H1 (cell line): ENCODE results near the gene SKOR2. TPM values are rescaled to one million over a fixed set of nuclear protein-coding genes. Genes with fewer than 3 reads are reported as not detected.
"Not testable (repeated sequence)": the region's sequence is repeated elsewhere in the genome, so short reads cannot be mapped to it uniquely, and the experiment has no call there.

Experiments
- CTCF ChIA-PET: fragments of 300-600 bp; sonication (Branson Sonifier 250); formaldehyde crosslinking; loops from one replicate; lab custom pipeline; 2021; ENCODE audit not compliant: partially characterized antibody; lab: Charles Lee
- POLR2A ChIA-PET: fragments of 300-600 bp; sonication (Branson Sonifier 250); formaldehyde crosslinking; loops from one replicate; lab custom pipeline; 2021; ENCODE audit warnings: inconsistent platforms; ENCODE audit not compliant: partially characterized antibody; lab: Charles Lee
- DNase-seq, 2 experiments: peaks; one replicate each; pipeline versions ENCODE4 v3.0.0 to v3.0.0-alpha.2; 2010 to 2022; ENCODE audit warnings: low spot score in 2 of 2, low read depth in 1 of 2, mixed read lengths in 1 of 2
- FAIRE-seq: peaks from 2 replicates; lab custom pipeline; 2011; peaks lifted over from hg19 to GRCh38; lab: Jason Lieb, UNC
- H2AFZ ChIP-seq: 2 replicates; pipeline ENCODE4 v1.8.1; 2012; ENCODE audit warnings: low read length, inconsistent platforms
- H2AK5ac ChIP-seq: 2 replicates; pipeline ENCODE4 v1.6.1; 2013; ENCODE audit warnings: low read depth, low read length
- H2BK120ac ChIP-seq: replicated peaks from 2 replicates; pipeline ENCODE3; 2013; ENCODE audit warnings: low read depth, low read length, inconsistent platforms
- H2BK12ac ChIP-seq: 2 replicates; pipeline ENCODE4 v1.6.1; 2013; ENCODE audit warnings: low read depth, low read length
- H2BK15ac ChIP-seq: 2 replicates; pipeline ENCODE4 v1.6.1; 2013; ENCODE audit warnings: low read length
- H2BK20ac ChIP-seq: 2 replicates; pipeline ENCODE4 v1.6.1; 2013; ENCODE audit warnings: low read length
- H2BK5ac ChIP-seq: 2 replicates; pipeline ENCODE4 v1.6.1; 2013; ENCODE audit warnings: low read depth, low read length
- H3K14ac ChIP-seq: 2 replicates; pipeline ENCODE4 v1.6.1; 2013; ENCODE audit warnings: inconsistent platforms; ENCODE audit not compliant: insufficient read length
- H3K18ac ChIP-seq: 2 replicates; pipeline ENCODE4 v1.6.1; 2013; ENCODE audit warnings: low read length; ENCODE audit errors: extremely low read depth
- H3K23ac ChIP-seq: 2 replicates; pipeline ENCODE4 v1.6.1; 2013; ENCODE audit warnings: inconsistent platforms; ENCODE audit not compliant: insufficient read length
- H3K23me2 ChIP-seq: 2 replicates; pipeline ENCODE4 v1.6.1; 2013; ENCODE audit warnings: low read depth, low read length
- H3K27ac ChIP-seq: 2 replicates; pipeline ENCODE4 v1.6.1; 2011; ENCODE audit warnings: low read depth, low read length, inconsistent platforms
- H3K27me3 ChIP-seq, 4 experiments: replicated peaks in 1 of 4; 1 replicate in 1 of 4; 2 replicates in 3 of 4; pipeline versions ENCODE4 v1.6.1 to v1.8.1; 2011 to 2013; ENCODE audit warnings: low read length in 3 of 4, mild to moderate bottlenecking in 3 of 4, inconsistent platforms in 2 of 4, mixed read lengths in 2 of 4, moderate library complexity in 1 of 4; ENCODE audit not compliant: control insufficient read depth in 3 of 4, insufficient read depth in 3 of 4; ENCODE audit errors: extremely low read depth in 1 of 4
- H3K36me3 ChIP-seq, 4 experiments: 2 replicates each; pipeline versions ENCODE4 v1.6.1 to v1.8.1; 2011 to 2013; ENCODE audit warnings: mild to moderate bottlenecking in 4 of 4, low read length in 3 of 4, moderate library complexity in 2 of 4, control low read depth in 1 of 4, inconsistent platforms in 1 of 4; ENCODE audit not compliant: insufficient read depth in 4 of 4, control insufficient read depth in 2 of 4
- H3K4ac ChIP-seq: replicated peaks from 2 replicates; pipeline ENCODE3; 2013; ENCODE audit warnings: low read length, low read depth, mixed read lengths, inconsistent platforms; ENCODE audit not compliant: insufficient read length
- H3K4me1 ChIP-seq, 4 experiments: replicated peaks in 1 of 4; 1 replicate in 1 of 4; 2 replicates in 3 of 4; pipeline versions ENCODE4 v1.6.1 to v1.8.1; 2011 to 2013; ENCODE audit warnings: low read length in 3 of 4, inconsistent platforms in 2 of 4, mixed read lengths in 1 of 4; ENCODE audit not compliant: insufficient read depth in 4 of 4, control insufficient read depth in 3 of 4
- H3K4me2 ChIP-seq, 2 experiments: 2 replicates each; pipeline versions ENCODE4 v1.6.1 to v1.8.1; 2011 to 2013; ENCODE audit warnings: low read depth in 2 of 2, low read length in 2 of 2, control low read depth in 1 of 2, inconsistent platforms in 1 of 2, mild to moderate bottlenecking in 1 of 2; ENCODE audit not compliant: insufficient read depth in 1 of 2
- H3K4me3 ChIP-seq, 4 experiments: fragments of 200-600, 300-600 bp in 1 of 4; sonication (generic), shearing (Covaris generic), sonication (Bioruptor Twin) in 1 of 4; 2 replicates each; pipeline versions ENCODE4 v1.5.1 to v1.8.1; 2011 to 2016; ENCODE audit warnings: low read length in 4 of 4, low read depth in 3 of 4, control low read depth in 2 of 4, inconsistent platforms in 2 of 4, mild to moderate bottlenecking in 2 of 4, mixed read lengths in 1 of 4, moderate library complexity in 1 of 4; ENCODE audit not compliant: insufficient read depth in 2 of 4; ENCODE audit errors: extremely low read depth in 1 of 4
- H3K56ac ChIP-seq: replicated peaks from 2 replicates; pipeline ENCODE3; 2013; ENCODE audit warnings: low read depth, mild to moderate bottlenecking, mixed read lengths, low read length, inconsistent platforms; ENCODE audit not compliant: insufficient read length
- H3K79me1 ChIP-seq: 2 replicates; pipeline ENCODE4 v1.6.1; 2013; ENCODE audit warnings: low read depth, low read length, control low read depth
- H3K79me2 ChIP-seq, 2 experiments: 2 replicates each; pipeline versions ENCODE4 v1.6.1 to v1.8.1; 2012 to 2013; ENCODE audit warnings: low read length in 2 of 2, mild to moderate bottlenecking in 2 of 2, inconsistent platforms in 1 of 2; ENCODE audit not compliant: insufficient read depth in 2 of 2, control insufficient read depth in 1 of 2
- H3K9ac ChIP-seq, 4 experiments: replicated peaks in 1 of 4; 1 replicate in 1 of 4; 2 replicates in 3 of 4; pipeline versions ENCODE4 v1.6.1 to v1.8.1; 2011 to 2013; ENCODE audit warnings: low read depth in 3 of 4, low read length in 3 of 4, control low read depth in 2 of 4, mild to moderate bottlenecking in 2 of 4, moderate library complexity in 2 of 4, inconsistent platforms in 1 of 4; ENCODE audit errors: extremely low read depth in 1 of 4
- H3K9me3 ChIP-seq, 2 experiments: 2 replicates each; pipeline versions ENCODE4 v1.6.1 to v1.8.1; 2012 to 2013; ENCODE audit warnings: mild to moderate bottlenecking in 2 of 2, moderate library complexity in 2 of 2, control low read depth in 1 of 2, inconsistent platforms in 1 of 2, low read depth in 1 of 2, low read length in 1 of 2, mixed read lengths in 1 of 2; ENCODE audit not compliant: insufficient read depth in 2 of 2
- H4K20me1 ChIP-seq, 2 experiments: replicated peaks in 1 of 2; 2 replicates each; pipeline versions ENCODE3 to v1.8.1; 2011 to 2013; ENCODE audit warnings: inconsistent platforms in 2 of 2, low read length in 2 of 2, mild to moderate bottlenecking in 1 of 2; ENCODE audit not compliant: insufficient read depth in 2 of 2, control insufficient read depth in 1 of 2
- H4K5ac ChIP-seq: 2 replicates; pipeline ENCODE4 v1.6.1; 2013; ENCODE audit warnings: low read length, low read depth, mixed read lengths, inconsistent platforms; ENCODE audit not compliant: insufficient read length
- H4K8ac ChIP-seq: 2 replicates; pipeline ENCODE4 v1.8.0; 2013; ENCODE audit warnings: mild to moderate bottlenecking, moderate library complexity, low read length, inconsistent platforms; ENCODE audit not compliant: insufficient read depth; ENCODE audit errors: extremely low read depth
- H4K91ac ChIP-seq: replicated peaks from 2 replicates; pipeline ENCODE3; 2013; ENCODE audit warnings: low read length, mixed read lengths, inconsistent platforms; ENCODE audit not compliant: insufficient read length
- FOSL1 ChIP-seq: IDR thresholded peaks from 2 replicates; pipeline ENCODE4 v1.6.1; 2011; ENCODE audit warnings: mild to moderate bottlenecking, low read depth, low read length, moderate library complexity; ENCODE audit not compliant: insufficient read depth
- KDM5A ChIP-seq: fragments of 200-600 bp; IDR thresholded peaks from 2 replicates; pipeline ENCODE4 v1.7.1; 2012; ENCODE audit warnings: mild to moderate bottlenecking, low read length, inconsistent platforms, mixed read lengths
- WGBS, 2 experiments: shearing (Covaris generic) in 1 of 2; methylation state at CpG; one replicate each; pipeline versions ENCODE4 v1.1.6 to v1.1.7; 2013 to 2015; ENCODE audit warnings: low lambda C conversion rate in 2 of 2, mixed read lengths in 2 of 2, inconsistent platforms in 1 of 2, low coverage in 1 of 2, missing lambda C conversion rate in 1 of 2; ENCODE audit not compliant: insufficient replicate concordance in 2 of 2, insufficient coverage in 1 of 2, insufficient read length in 1 of 2; ENCODE audit errors: extremely low coverage in 1 of 2, missing lambda C conversion rate in 1 of 2; 5-methylcytosine and 5-hydroxymethylcytosine counted together
- polyA plus RNA-seq, 7 experiments: library from polyadenylated mRNA; depleted of rRNA in 3 of 7; stranded (reverse) in 5 of 7; unstranded in 2 of 7; fragments of >200 nt in 5 of 7; fragments of 200-250 nt in 2 of 7; gene quantifications; 1 replicate in 5 of 7; 2 replicates in 1 of 7; 4 replicates in 1 of 7; pipeline versions ENCODE4 v1.2.1 to v1.2.3, GENCODE V29; 2011 to 2013; ENCODE audit warnings: missing spikeins in 2 of 7, mixed read lengths in 2 of 7
- total RNA-seq: library from RNA; stranded (reverse); fragmentation: NEBNext Ultra II Directional; extraction: Animal tissue kit (Norgen Biotek cat#: 25700); gene quantifications from 2 replicates; pipeline ENCODE4 v1.2.1, GENCODE V29; 2021

The SKOR2 gene
- total and polyA plus RNA-seq, 2 of the 8 experiments (the other 6 are each of a cell fraction or from before 2014, with no cell fraction given): 0.05 to 0.11 TPM

DNA sequence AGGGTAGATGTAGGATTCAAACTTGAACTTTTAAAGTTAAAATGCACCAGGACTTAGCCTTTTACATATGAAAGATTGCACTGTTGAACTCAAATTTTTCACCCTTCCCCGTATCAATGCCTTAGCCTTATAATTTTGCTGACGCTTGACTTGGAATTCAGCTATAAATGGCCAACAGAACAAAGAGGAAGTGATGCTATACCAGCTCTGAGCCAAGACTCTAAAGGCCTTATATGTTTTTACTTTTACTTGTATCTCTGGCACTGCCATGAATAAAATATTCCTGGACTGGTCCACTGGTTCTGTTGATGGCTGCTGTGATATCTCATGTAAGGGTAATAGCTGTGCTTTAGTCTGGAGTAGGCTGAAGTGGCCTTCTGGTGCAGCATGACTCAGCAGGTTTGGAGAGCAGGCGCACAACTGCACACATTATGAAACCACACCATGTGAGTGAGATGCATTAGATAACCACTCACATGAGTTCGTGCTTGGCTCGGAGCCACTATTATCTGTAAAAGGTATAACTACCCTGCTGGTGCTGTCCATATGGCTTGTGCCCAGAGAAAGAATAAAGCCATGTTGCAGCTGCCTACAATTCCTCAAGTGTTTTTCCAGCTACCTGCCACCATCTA lies 66.9 kb downstream of the SKOR2 start (continued):
- TF ChIP-seq FOSL1: no peak
- no peak for TF ChIP-seq KDM5A

GRCh38 chr18:47182156-47182555 lies 69.3 kb downstream of the SKOR2 start:
- H3K14ac ChIP-seq, H3K23me2 ChIP-seq, H2BK12ac ChIP-seq, H4K8ac ChIP-seq, DNase-seq, H4K5ac ChIP-seq, H3K23ac ChIP-seq, H3K27ac ChIP-seq, H3K4ac ChIP-seq, H3K4me1 ChIP-seq, H3K18ac ChIP-seq, H3K36me3 ChIP-seq, H3K27me3 ChIP-seq, H3K9ac ChIP-seq, H4K91ac ChIP-seq, FAIRE-seq, H2BK5ac ChIP-seq, H2AK5ac ChIP-seq, H3K79me1 ChIP-seq, H2BK20ac ChIP-seq, H2BK120ac ChIP-seq, H3K56ac ChIP-seq, H3K4me3 ChIP-seq, H3K79me2 ChIP-seq, H4K20me1 ChIP-seq, H2AFZ ChIP-seq, H2BK15ac ChIP-seq, H3K4me2 ChIP-seq: not testable (repeated sequence)
- ChIA-PET CTCF (interaction anchor here (1.1 to 1.4 kb wide), 2 partner anchors 9 to 68 kb away, joined by 3 read pairs; no protein-coding TSS in a partner anchor), POLR2A (interaction anchor here (0.6 kb wide), 1 partner anchor 18 kb away, joined by 3 read pairs; no protein-coding TSS in a partner anchor)
- H3K9me3 ChIP-seq: peaks cover 14 to 16% of the 10 kb centered on the region in 2 experiments
- 82% methylated on average over 5 of the region's 5 CpGs; no CpG with 5 or more reads in 1 of the 2 experiments for WGBS, 2 experiments
